ENCODE data around the gene PRSS36.
"Not testable (repeated sequence)": the region's sequence is repeated elsewhere in the genome, so short reads cannot be mapped to it uniquely, and the experiment has no call there.

PRSS36 gene

DNA sequence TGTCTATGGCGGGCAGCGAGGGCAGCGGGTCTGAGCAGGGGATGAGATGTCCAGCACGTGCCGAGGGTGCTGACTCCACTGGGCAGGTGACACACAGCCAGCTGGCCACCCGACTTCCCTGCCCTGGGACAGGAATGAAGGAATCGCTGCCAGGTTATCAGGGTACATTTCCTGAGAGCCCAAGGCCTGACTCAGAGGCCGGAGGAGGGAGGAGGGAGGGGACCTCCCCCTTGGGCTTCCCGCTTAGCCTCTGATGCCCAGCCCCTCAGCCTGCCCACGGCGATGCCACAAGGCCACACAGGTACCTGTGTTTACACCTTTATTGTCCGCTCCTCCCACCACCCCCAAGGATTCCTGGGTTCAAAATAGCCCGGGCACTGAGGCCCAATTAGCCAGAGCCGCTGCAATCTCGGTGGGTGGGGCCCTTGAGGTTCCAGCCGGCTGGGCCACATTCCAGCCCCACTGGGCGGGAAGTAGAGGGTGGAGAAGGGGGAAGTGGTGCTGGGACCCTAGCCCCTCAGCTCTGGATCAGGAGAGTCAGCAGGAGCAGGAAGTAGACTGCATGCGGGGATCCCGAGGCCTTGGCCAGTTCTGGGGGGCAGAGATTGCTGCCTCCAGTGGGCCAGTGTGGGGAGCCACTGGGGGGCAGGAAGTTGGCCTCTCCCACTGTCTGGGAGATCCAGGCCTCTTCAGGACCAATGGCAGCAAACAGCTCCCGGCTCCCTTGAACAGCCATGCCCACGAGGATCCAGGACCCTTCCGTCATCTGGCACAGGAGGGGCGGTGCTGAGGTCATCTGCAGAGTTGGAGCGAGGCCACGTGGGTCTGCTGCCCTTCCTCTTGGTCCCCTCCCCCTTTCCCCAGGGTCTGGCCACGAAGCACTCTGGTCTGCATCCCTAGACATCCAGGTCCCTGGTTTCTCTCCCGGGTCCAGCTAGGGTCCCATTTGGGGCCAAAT, 11.0 kb downstream of the PRSS36 start:
- no peaks in the 10 kb centered on the region for H4K20me1 ChIP-seq (ENCODE audit: insufficient read depth)
- H3K79me2 ChIP-seq (ENCODE audit: insufficient read depth, low read depth): no peaks in the 10 kb centered on the region
- no peaks in the 10 kb centered on the region for H3K36me3 ChIP-seq (ENCODE audit: insufficient read depth)
- H2AFZ ChIP-seq (ENCODE audit: low read depth): no peak overlapping the region
- H3K4me2 ChIP-seq: no peak overlapping the region
- H3K4me1 ChIP-seq (ENCODE audit: low read depth, poor library complexity, severe bottlenecking): peaks cover 19% of the 10 kb centered on the region
- no peak overlapping the region for H3K9ac ChIP-seq
- TF ChIP-seq, protein P1, sequence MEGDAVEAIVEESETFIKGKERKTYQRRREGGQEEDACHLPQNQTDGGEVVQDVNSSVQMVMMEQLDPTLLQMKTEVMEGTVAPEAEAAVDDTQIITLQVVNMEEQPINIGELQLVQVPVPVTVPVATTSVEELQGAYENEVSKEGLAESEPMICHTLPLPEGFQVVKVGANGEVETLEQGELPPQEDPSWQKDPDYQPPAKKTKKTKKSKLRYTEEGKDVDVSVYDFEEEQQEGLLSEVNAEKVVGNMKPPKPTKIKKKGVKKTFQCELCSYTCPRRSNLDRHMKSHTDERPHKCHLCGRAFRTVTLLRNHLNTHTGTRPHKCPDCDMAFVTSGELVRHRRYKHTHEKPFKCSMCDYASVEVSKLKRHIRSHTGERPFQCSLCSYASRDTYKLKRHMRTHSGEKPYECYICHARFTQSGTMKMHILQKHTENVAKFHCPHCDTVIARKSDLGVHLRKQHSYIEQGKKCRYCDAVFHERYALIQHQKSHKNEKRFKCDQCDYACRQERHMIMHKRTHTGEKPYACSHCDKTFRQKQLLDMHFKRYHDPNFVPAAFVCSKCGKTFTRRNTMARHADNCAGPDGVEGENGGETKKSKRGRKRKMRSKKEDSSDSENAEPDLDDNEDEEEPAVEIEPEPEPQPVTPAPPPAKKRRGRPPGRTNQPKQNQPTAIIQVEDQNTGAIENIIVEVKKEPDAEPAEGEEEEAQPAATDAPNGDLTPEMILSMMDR (conservative IDR thresholded peaks at IDR 0.05; ENCODE audit: low read depth, low read length): no peak
- H3K27me3 ChIP-seq (ENCODE audit: insufficient read depth, low read depth): no peaks in the 10 kb centered on the region; the same call in 1 of the 2 replicates
- H3K4me3 ChIP-seq (IDR thresholded peaks at IDR 0.05; ENCODE audit: insufficient read depth, low read depth, low read length): no peak overlapping the region
- H3K27ac ChIP-seq: no peak overlapping the region

DNA sequence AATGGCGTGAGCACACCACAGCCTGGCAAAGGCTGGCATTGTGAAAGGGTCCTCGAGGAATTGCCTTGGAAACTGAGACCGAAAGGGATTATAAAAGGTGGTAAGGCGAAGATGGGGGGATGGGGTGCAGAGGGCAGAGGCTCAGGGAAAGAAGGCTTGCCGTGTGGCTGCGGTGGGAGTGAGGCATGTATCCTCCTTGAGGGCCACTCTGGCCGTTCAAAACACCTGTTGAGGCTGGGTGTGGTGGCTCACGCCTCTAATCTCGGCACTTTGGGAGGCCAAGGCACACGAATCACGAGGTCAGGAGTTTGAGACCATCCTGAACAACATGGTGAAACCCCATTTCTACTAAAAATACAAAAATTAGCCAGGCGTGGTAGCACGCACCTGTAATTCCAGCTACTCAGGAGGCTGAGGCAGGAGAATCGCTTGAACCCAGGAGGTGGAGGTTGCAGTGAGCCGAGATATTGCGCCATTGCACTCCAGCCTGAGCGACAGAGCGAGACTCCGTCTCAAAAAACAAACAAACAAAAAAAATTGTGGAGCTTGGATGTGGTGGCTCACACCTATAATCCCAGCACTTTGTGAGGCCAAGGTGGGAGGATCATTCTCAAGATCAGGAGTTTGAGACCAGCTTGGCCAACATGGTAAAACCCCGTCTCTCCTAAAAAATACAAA, 12.9 kb downstream of the PRSS36 start:
- H3K27me3 ChIP-seq (ENCODE audit: insufficient read depth, low read depth); H3K4me3 ChIP-seq (IDR thresholded peaks at IDR 0.05; ENCODE audit: insufficient read depth, low read depth, low read length); H4K20me1 ChIP-seq (ENCODE audit: insufficient read depth); H3K9ac ChIP-seq; H3K4me2 ChIP-seq; H3K27ac ChIP-seq; H3K79me2 ChIP-seq (ENCODE audit: insufficient read depth, low read depth); H3K36me3 ChIP-seq (ENCODE audit: insufficient read depth); H2AFZ ChIP-seq (ENCODE audit: low read depth): not testable (repeated sequence)
- H3K4me1 ChIP-seq (ENCODE audit: low read depth, poor library complexity, severe bottlenecking): peaks cover 12% of the 10 kb centered on the region

DNA sequence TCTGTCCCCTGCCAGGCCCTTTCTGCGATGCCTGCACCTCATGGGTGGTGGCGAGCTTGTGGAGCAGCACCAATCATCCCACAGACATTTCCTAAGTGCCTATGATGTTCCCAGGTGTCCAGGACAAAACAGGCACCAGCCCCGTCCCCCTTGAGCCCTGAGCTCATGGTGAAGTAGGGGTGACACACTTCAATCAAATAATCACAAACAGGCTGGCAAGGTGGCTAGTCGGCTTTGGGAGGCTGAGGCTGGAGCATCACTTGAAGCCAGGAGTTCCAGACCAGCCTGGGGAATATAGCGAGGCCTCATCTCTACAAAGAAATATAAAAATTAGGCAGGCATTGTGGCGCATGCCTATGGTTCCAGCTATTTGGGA, 13.6 kb downstream of the PRSS36 start:
- no peak overlapping the region for H3K4me2 ChIP-seq

DNA sequence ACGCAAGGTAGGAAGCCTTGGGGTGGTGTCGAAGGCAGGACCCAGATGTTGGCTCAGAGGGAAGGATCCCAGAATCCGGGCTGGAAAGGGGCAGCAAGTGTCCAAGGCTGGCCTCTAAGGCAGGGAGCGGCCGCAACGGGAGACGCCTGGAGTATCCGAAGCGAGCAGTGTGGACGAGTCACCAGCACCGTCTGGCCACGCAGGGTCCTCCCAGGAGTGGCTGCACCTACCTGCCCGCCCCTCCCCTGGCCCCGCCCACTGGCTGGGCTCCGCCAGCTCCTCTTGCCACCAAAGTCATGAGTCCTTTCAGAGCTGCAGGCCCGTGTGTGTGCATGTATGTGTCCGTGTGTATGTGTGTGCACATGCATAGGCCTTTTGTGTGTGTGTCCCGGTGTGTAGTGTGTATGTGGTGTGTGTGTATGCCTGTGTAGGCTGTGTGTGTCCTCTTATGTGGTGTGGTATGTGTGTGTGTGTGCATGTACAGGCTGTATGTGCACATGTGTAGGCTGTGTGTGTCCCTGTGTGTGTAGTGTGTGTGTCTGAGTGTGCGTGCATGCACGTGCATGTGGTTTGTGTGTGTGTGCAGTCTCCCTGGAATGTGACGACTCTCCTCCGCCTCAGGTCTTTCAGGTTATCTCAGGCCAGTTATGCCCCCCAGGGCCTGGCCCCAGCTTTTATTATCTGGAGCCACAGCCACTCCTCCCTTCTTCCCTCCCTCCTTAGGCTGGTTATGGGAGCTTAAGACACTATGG, 14.2 kb downstream of the PRSS36 start, which contains the start of gene PRSS8:
Gene PRSS8, minus strand, starts transcription at position 193 of the 752 bp plus-strand sequence. CDS start 229 bp downstream, outside the sequence.
- no peak within 1 kb of the TSS for H3K27ac ChIP-seq
- no peaks in the 10 kb centered on the region for H3K27me3 ChIP-seq (ENCODE audit: insufficient read depth, low read depth)
- H3K79me2 ChIP-seq (ENCODE audit: insufficient read depth, low read depth): no peaks in the 10 kb centered on the region
- H3K36me3 ChIP-seq (ENCODE audit: insufficient read depth): no peaks in the 10 kb centered on the region
- no peak within 1 kb of the TSS for H2AFZ ChIP-seq (ENCODE audit: low read depth)
- H4K20me1 ChIP-seq (ENCODE audit: insufficient read depth): no peaks in the 10 kb centered on the region
- TF ChIP-seq, protein P1 (conservative IDR thresholded peaks at IDR 0.05; ENCODE audit: low read depth, low read length): no peak
- H3K4me3 ChIP-seq (IDR thresholded peaks at IDR 0.05; ENCODE audit: insufficient read depth, low read depth, low read length): no peak within 1 kb of the TSS
- no peak within 1 kb of the TSS for H3K9ac ChIP-seq
- H3K4me2 ChIP-seq: no peak within 1 kb of the TSS
- H3K4me1 ChIP-seq (ENCODE audit: low read depth, poor library complexity, severe bottlenecking): no peaks in the 10 kb centered on the region

More for the DNA sequence above, 13.6 kb downstream of the PRSS36 start:
- no peak overlapping the region for H3K4me3 ChIP-seq (IDR thresholded peaks at IDR 0.05; ENCODE audit: insufficient read depth, low read depth, low read length)
- H3K79me2 ChIP-seq (ENCODE audit: insufficient read depth, low read depth): no peaks in the 10 kb centered on the region
- no peak overlapping the region for H3K9ac ChIP-seq
- H3K4me1 ChIP-seq (ENCODE audit: low read depth, poor library complexity, severe bottlenecking): peaks cover 6% of the 10 kb centered on the region
- no peaks in the 10 kb centered on the region for H3K27me3 ChIP-seq (ENCODE audit: insufficient read depth, low read depth)
- no peak overlapping the region for H2AFZ ChIP-seq (ENCODE audit: low read depth)
- H3K27ac ChIP-seq: no peak overlapping the region
- no peaks in the 10 kb centered on the region for H4K20me1 ChIP-seq (ENCODE audit: insufficient read depth)
- TF ChIP-seq, protein P1 (conservative IDR thresholded peaks at IDR 0.05; ENCODE audit: low read depth, low read length): no peak
- H3K36me3 ChIP-seq (ENCODE audit: insufficient read depth): no peaks in the 10 kb centered on the region
